Brain microvascular endothelial cell (primary cell): ENCODE data around the gene APOBEC3F.
A peak's percentile ranks its signal among the peaks of the same experiment; 100 is the strongest.
"Not testable (repeated sequence)": the region's sequence is repeated elsewhere in the genome, so short reads cannot be mapped to it uniquely, and the experiment has no call there.

Experiments used
- DNase-seq: peaks from one replicate; pipeline ENCODE4 v3.0.0-alpha.2; 2020
- H3K27ac ChIP-seq: fragments of 250-450 bp; sonication (Bioruptor Pico); 2 replicates; pipeline ENCODE4 v1.5.1; 2020; ENCODE audit warnings: mild to moderate bottlenecking, moderate library complexity
- H3K27me3 ChIP-seq: fragments of 250-450 bp; sonication (Bioruptor Pico); replicated peaks from 2 replicates; pipeline ENCODE4 v1.5.1; 2020; ENCODE audit warnings: mild to moderate bottlenecking
- H3K36me3 ChIP-seq: fragments of 250-450 bp; sonication (Bioruptor Pico); replicated peaks from 2 replicates; pipeline ENCODE4 v1.5.1; 2020; ENCODE audit warnings: mild to moderate bottlenecking
- H3K4me3 ChIP-seq: 2 replicates; pipeline ENCODE4 v1.5.1; 2011; ENCODE audit warnings: low read depth, mild to moderate bottlenecking, control low read depth, low read length, moderate library complexity
- in situ Hi-C: cut with HindIII; loops from 2 replicates; pipeline ENCODE4 v1.10.0; 2017; ENCODE audit warnings: low sequenced_read_pairs, low pct_ligation_motif_present
- TF ChIP-seq, protein P1 (sequence below): IDR thresholded peaks from 2 replicates; pipeline ENCODE4 v1.5.1; 2011; ENCODE audit warnings: low read depth, mild to moderate bottlenecking, moderate library complexity, low read length, control low read depth, inconsistent platforms; ENCODE audit errors: missing control alignments

APOBEC3F gene

DNA sequence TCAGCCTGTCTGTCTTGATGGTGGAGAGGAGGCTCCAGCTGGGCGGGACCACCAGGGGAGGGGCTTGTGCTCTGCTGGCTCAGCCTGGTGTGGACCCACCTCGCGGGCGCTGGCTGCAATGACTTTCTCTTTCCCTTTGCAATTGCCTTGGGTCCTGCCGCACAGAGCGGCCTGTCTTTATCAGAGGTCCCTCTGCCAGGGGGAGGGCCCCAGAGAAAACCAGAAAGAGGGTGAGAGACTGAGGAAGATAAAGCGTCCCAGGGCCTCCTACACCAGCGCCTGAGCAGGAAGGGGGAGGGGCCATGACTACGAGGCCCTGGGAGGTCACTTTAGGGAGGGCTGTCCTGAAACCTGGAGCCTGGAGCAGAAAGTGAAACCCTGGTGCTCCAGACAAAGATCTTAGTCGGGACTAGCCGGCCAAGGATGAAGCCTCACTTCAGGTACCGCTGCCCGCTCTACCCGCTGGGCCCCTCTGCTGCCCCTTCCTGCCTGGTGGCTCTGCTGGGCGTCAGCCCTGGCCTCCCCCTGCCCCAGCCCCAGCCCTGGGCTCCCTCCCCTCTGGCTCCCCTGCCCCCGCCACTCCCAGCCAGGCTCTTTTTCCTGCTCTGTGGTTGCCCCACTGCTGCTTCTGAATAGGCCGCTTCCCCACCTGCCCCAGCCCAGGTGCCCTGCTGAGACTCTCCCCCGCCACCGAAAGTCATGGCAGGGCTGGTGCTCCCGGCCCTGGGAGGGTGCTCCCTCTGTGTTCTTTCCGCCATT, at the start of gene APOBEC3F:
Gene APOBEC3F, plus strand, starts transcription at position 327 of the 759 bp plus-strand sequence. Its CDS starts 97 bp downstream, at position 424.
- H3K36me3 ChIP-seq, H3K27me3 ChIP-seq, in situ Hi-C loops: not testable (repeated sequence)
- peak within 1 kb of the TSS; percentile 33 for H3K27ac ChIP-seq
- DNase-seq, result peak; percentile 62
- H3K4me3 ChIP-seq, result peak within 1 kb of the TSS; percentile 63

DNA sequence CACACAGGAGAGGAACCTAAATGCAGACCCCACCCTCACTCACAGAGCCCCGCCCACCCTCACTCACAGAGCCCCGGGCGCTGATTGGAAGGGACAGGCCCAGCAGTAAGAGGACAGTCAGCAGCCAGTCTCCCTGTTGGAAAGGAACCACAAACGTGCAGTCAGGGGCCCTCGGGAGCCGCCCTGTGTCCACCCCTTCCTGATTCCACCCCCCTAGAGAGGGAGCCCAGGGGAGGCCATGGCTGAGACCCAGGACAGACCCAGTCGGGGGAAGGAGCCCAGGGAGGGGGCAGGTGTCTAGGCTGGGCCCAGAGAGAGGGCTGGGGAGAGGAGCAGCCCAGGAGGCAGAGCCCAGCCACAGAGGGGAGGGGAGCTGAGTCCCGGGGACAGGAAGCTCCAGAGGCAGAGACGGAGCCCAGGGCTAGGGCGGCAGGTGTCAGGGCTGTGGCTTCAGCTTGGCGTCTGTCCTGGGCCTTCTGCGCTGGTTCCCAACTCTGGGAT, 47.7 kb upstream of the APOBEC3F start:
- DNase-seq, H3K27me3 ChIP-seq, in situ Hi-C loops: not testable (repeated sequence)

DNA sequence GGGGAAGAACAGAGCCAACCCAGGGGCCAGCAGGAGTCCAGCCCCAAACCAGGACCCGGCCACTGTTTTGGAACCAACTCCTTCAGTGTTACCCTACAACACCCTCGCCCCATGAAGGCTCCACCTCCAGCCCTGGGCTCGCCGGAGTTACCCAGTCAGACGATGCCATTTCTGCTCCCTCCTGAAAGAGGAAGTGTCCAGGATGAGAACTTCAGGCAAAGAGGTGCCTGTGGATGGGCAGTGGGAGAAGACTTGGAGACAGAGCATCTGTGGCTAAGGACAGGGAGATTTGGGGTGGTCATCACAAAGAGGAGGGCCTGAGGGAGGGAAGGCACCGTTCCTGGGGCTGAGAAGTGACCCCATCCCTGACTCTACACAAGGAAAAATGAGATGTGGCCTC, 44.6 kb upstream of the APOBEC3F start:
- DNase-seq, result no peak
- TF ChIP-seq, protein P1, sequence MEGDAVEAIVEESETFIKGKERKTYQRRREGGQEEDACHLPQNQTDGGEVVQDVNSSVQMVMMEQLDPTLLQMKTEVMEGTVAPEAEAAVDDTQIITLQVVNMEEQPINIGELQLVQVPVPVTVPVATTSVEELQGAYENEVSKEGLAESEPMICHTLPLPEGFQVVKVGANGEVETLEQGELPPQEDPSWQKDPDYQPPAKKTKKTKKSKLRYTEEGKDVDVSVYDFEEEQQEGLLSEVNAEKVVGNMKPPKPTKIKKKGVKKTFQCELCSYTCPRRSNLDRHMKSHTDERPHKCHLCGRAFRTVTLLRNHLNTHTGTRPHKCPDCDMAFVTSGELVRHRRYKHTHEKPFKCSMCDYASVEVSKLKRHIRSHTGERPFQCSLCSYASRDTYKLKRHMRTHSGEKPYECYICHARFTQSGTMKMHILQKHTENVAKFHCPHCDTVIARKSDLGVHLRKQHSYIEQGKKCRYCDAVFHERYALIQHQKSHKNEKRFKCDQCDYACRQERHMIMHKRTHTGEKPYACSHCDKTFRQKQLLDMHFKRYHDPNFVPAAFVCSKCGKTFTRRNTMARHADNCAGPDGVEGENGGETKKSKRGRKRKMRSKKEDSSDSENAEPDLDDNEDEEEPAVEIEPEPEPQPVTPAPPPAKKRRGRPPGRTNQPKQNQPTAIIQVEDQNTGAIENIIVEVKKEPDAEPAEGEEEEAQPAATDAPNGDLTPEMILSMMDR, result no peak
- H3K27ac ChIP-seq, result no peak overlapping the region
- H3K27me3 ChIP-seq, result peaks cover 3% of the 10 kb centered on the region
- in situ Hi-C loops, result no loop called here
- H3K36me3 ChIP-seq, result no peaks in the 10 kb centered on the region
- H3K4me3 ChIP-seq, result no peak overlapping the region

More for the DNA sequence above, 47.7 kb upstream of the APOBEC3F start:
- H3K36me3 ChIP-seq, H3K4me3 ChIP-seq, H3K27ac ChIP-seq: not testable (repeated sequence)

DNA sequence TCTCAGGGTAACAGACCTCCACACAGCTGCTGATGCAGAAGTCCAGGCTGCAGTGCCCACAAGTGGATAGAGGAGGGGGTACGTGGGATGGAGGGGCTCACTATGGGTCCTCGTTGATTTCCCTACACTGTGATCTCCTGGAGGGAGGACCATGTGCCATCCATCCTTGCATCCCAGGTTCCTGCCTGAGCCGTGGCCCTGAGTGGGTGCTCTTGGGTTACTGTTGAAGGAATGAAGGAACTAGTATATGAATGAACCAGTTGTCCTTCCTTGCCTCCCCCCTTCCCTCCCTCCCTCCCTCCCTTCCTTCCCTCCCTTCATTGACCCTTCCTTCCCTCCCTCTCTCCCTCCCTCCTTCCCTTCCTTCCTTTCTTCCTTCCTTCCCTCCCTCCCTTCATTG, 43.1 kb upstream of the APOBEC3F start:
- no peak for DNase-seq
- Histone ChIP-seq H3K27ac (no peak overlapping the region), H3K27me3 (peaks cover 3% of the 10 kb centered on the region), H3K4me3 (no peak overlapping the region), H3K36me3 (no peaks in the 10 kb centered on the region)
- in situ Hi-C loops, result no loop called here
- TF ChIP-seq, protein P1, result no peak

DNA sequence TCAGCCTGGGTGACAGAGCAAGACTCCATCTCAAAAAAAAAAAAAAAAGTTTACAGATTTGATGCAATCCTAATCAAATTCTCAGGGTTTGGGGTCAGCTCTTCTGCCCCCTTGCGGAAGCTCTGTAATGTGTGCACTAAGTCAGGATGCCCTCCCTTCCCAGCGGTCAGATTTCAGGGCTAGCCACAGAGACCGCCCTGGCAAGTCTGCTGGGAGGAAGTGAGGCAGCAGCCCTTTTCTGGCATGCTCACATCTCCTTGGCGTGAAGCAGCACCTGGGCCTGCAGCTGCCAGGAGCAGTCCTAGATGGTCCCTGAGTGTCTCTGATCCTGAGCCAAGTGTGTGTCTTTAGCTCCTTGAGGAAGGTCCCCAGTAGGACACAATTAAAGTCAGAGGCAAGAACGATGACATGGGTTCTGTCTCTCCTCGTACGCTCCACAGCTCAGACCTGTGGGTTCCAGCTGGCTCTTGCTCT, 37.5 kb upstream of the APOBEC3F start:
- in situ Hi-C loops, result no loop called here
- Histone ChIP-seq H3K36me3 (no peaks in the 10 kb centered on the region), H3K4me3 (no peak overlapping the region), H3K27me3 (no peaks in the 10 kb centered on the region), H3K27ac (no peak overlapping the region)
- TF ChIP-seq, protein P1, result peak; percentile 88
- DNase-seq, result peak; percentile 73

DNA sequence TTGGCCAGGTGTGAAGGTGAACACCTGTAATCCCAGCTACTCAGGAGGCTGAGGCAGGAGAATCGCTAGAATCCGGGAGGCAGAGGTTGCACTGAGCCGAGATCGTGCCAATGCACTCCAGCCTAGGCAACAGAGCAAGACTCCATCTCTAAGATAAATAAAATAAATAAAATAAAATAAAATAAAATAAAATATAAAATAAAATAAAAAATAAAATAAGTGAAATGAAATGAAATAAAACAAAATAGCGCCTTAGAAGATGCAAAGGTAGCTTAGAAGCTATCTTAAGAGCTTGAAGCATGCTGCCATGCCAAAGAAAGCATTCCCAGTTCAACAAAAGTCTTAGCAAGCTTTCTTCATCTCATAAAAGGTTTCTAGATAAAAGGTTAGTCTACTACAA, 33.5 kb upstream of the APOBEC3F start:
- no peaks in the 10 kb centered on the region for H3K36me3 ChIP-seq
- H3K4me3 ChIP-seq, result no peak overlapping the region
- no peak overlapping the region for H3K27ac ChIP-seq
- no peaks in the 10 kb centered on the region for H3K27me3 ChIP-seq
- TF ChIP-seq, protein P1, result no peak
- DNase-seq, result no peak
- in situ Hi-C loops, result no loop called here

DNA sequence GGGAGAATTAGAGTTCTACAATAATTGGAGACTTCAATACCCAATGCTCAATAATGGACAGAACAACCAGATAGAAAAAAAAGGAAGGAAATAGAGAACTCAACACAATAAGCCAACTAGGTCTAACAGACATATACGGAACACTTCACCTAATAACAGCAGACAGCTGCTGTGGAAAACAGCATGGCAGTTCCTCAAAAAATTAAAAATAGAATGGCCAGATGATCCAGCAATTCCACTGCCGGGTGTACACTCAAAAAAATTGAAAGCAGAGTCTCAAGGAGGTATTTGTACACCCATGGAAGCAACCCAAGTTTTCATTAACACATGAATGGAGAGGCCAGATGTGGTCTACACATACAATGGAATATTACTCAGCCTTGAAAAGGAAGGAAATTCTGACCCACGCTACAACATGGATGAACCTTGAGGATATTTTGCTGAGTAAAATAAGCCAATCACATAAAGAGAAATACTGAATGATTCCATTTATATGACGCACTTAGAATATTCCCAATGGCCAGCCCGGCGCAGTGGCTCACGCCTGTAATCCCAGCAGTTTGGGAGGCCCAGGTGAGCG, 32.3 kb upstream of the APOBEC3F start:
- H3K27ac ChIP-seq, H3K27me3 ChIP-seq, H3K4me3 ChIP-seq, DNase-seq, H3K36me3 ChIP-seq, in situ Hi-C loops: not testable (repeated sequence)
